ENCODE results near the gene ZNF280B.
"Not testable (repeated sequence)": the region's sequence is repeated elsewhere in the genome, so short reads cannot be mapped to it uniquely, and the experiment has no call there.

DNA sequence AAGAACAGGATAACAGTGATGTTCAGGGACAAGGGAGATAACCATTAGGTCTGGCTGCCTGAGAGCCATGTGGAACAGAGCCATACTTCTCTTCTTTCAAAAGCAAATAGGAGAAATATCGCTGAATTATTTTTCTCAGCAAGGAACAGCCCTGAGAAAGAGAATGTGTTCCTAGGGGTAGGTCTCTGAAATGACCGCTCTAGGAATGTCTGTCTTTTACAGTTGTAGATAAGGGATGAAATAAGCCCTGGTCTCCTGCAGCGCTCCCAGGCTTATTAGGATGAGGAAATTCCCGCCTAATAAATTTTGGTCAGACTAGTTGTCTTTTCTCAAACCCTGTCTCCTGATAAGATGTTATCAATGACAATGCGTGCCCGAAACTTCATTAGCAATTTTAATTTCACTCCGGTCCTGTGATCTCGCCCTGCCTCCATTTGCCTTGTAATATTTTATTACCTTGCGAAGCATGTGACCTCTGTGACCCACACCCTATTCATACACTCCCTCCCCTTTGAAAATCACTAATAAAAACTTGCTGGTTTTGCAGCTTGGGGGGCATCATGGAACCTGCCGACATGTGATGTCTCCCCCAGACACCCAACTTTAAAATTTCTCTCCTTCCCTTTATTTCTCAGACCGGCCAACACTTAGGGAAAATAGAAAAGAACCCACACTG, 39.6 kb downstream of the ZNF280B start:
- TF ChIP-seq NPAS2 (CRISPR knock-in tag; IDR thresholded peaks at IDR 0.05; ENCODE audit: borderline replicate concordance); ZNF34 (CRISPR knock-in tag; IDR thresholded peaks at IDR 0.05; ENCODE audit: borderline replicate concordance); JUNB (CRISPR knock-in tag; IDR thresholded peaks at IDR 0.05; ENCODE audit: borderline replicate concordance); NR2C2 (CRISPR knock-in tag; IDR thresholded peaks at IDR 0.05; ENCODE audit: borderline replicate concordance); CREB1 (IDR thresholded peaks at IDR 0.05); CREB1 (CRISPR knock-in tag; IDR thresholded peaks at IDR 0.05); GPBP1L1 (CRISPR knock-in tag; IDR thresholded peaks at IDR 0.05): not testable (repeated sequence)

All from HepG2 (cell line).